Activated B cell treated with CpG ODN at 0.5 μM for 24 hours (primary cell): ENCODE results near the gene DST. TPM values are rescaled to one million over a fixed set of nuclear protein-coding genes. Genes with fewer than 3 reads are reported as not detected.

Experiments
- ATAC-seq: fragments of 200-7000 bp; cut with Tn5 transposase; one replicate; pipeline ENCODE4 v1.10.0; 2021; ENCODE audit warnings: low read depth, mild to moderate bottlenecking, moderate library complexity
- CTCF ChIA-PET: fragments of 350-600 bp; sonication (Branson Sonifier 250); formaldehyde crosslinking; loops from one replicate; lab custom pipeline; 2021; ENCODE audit warnings: antibody characterized with exemption; lab: Charles Lee
- POLR2A ChIA-PET: fragments of 350-600 bp; sonication (Branson Sonifier 250); formaldehyde crosslinking; loops from one replicate; lab custom pipeline; 2021; ENCODE audit warnings: antibody characterized with exemption; lab: Charles Lee
- DNase-seq: peaks from one replicate; pipeline ENCODE4 v3.0.0; 2022
- H3K27ac Mint-ChIP-seq: one replicate; pipeline ENCODE4 v1.8.0; 2020; ENCODE audit warnings: mixed read lengths
- H3K27me3 Mint-ChIP-seq: one replicate; pipeline ENCODE4 v1.8.0; 2021; ENCODE audit warnings: mixed read lengths
- H3K36me3 Mint-ChIP-seq: one replicate; pipeline ENCODE4 v1.8.0; 2021; ENCODE audit warnings: low read depth, mixed read lengths
- H3K4me1 Mint-ChIP-seq: one replicate; pipeline ENCODE4 v1.8.0; 2021; ENCODE audit warnings: mixed read lengths
- H3K4me3 Mint-ChIP-seq: one replicate; pipeline ENCODE4 v1.8.0; 2020; ENCODE audit warnings: mild to moderate bottlenecking, mixed read lengths
- H3K9me3 Mint-ChIP-seq: one replicate; pipeline ENCODE4 v1.8.0; 2020; ENCODE audit warnings: mixed read lengths
- intact Hi-C: fragments of 100-400 bp; cut with micrococcal nuclease; formaldehyde crosslinking; loops from one replicate; pipeline ENCODE4 v1.15.1; 2024
- total RNA-seq: library from RNA; stranded (reverse); gene quantifications from 2 replicates; pipeline ENCODE4 v1.2.3, GENCODE V29; 2022
- TF ChIP-seq, protein P1 (sequence below): fragments of 200-600 bp; IDR thresholded peaks from one replicate; pipeline ENCODE4 v1.8.0; 2022; ENCODE audit warnings: antibody characterized with exemption, mild to moderate bottlenecking

Gene DST
- total RNA-seq, 1 donor from 2014 or later: 1.3 TPM

DNA sequence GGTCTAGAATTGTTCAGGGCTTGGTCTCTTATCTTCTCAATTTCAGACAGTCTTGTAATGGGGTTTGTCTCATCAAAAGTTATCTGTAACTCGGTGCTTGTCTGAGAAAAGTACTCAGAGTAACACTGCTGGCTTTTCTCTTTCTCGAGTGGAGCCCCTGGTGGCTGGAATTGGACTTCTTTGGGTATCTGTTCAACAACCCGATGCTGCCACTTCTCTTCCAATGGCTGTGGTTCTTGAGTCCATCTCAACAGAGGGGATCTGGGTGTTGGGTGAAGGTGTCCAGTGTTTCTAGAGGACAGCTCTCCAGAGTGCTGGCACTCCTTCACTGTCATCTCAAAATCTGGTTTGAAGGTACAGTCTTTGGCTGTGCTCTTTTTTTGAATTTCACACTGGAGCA is 24.6 kb downstream of the DST start:
- DNase-seq (no peak), ATAC-seq (no peak)
- Mint-ChIP-seq H3K27me3 (no peaks in the 10 kb centered on the region), H3K9me3 (no peaks in the 10 kb centered on the region), H3K4me3 (no peak overlapping the region), H3K4me1 (no peaks in the 10 kb centered on the region), H3K36me3 (no peaks in the 10 kb centered on the region), H3K27ac (no peak overlapping the region)
- TF ChIP-seq, protein P1, sequence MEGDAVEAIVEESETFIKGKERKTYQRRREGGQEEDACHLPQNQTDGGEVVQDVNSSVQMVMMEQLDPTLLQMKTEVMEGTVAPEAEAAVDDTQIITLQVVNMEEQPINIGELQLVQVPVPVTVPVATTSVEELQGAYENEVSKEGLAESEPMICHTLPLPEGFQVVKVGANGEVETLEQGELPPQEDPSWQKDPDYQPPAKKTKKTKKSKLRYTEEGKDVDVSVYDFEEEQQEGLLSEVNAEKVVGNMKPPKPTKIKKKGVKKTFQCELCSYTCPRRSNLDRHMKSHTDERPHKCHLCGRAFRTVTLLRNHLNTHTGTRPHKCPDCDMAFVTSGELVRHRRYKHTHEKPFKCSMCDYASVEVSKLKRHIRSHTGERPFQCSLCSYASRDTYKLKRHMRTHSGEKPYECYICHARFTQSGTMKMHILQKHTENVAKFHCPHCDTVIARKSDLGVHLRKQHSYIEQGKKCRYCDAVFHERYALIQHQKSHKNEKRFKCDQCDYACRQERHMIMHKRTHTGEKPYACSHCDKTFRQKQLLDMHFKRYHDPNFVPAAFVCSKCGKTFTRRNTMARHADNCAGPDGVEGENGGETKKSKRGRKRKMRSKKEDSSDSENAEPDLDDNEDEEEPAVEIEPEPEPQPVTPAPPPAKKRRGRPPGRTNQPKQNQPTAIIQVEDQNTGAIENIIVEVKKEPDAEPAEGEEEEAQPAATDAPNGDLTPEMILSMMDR: no peak
- ChIA-PET CTCF (no interaction called here), POLR2A (no interaction called here)
- intact Hi-C loops: no loop called here

DNA sequence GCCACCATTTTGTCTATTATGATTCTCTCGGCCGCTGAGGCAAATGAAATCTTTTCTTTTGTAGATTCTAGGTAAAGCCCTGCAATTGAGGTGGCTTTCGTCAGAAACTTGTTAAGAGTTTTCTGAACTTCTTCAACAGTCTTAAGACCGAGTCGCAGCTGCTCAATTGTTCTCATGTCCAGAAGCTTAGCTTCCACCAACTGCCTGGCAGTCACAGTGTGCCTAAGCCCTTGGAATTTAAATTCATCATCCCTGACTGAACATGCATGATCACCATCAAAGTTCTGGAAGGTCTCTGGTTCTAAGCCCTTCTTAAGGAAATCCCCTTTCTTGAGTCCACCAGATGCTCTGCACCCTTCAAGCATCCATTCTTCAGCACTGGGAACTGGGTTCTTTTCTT is 25.7 kb downstream of the DST start:
- Mint-ChIP-seq H3K4me1 (no peaks in the 10 kb centered on the region), H3K27me3 (no peaks in the 10 kb centered on the region), H3K4me3 (no peak overlapping the region), H3K36me3 (no peaks in the 10 kb centered on the region), H3K27ac (no peak overlapping the region), H3K9me3 (no peaks in the 10 kb centered on the region)
- POLR2A ChIA-PET: no interaction called here
- TF ChIP-seq, protein P1: no peak
- DNase-seq (no peak), ATAC-seq (no peak)
- CTCF ChIA-PET: no interaction called here
- intact Hi-C loops: no loop called here

DNA sequence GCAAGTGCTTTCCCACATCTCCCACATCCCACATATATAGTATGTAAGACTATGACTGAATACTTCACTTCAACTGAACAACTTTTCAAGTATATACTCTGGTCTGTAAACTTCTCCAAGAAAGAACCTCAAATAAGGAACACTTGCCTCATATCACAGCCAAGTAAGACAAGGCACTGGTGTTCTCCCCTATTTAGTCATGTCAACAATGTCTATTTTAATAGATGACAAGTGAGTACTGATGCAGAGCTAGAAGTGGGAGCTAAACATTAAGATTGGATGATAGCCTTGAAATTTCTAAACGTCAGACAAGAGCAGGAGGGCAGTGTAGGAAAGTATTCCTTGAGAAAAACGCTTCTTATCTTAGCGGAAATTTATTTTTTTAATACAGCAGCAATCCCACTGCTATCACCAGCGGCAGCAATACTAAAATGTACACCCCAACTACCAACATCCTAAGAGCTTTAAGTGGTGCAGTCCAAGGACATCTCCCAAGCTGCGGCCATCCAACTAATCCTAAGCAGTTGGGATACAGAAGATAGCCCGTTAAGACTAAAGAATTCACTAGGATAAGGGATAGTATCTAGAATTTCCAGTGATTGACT is 29.3 kb downstream of the DST start:
- no peaks in the 10 kb centered on the region for H3K36me3 Mint-ChIP-seq
- ChIA-PET CTCF (no interaction called here), POLR2A (no interaction called here)
- ATAC-seq (no peak), DNase-seq (no peak)
- H3K4me1 Mint-ChIP-seq: no peaks in the 10 kb centered on the region
- no peaks in the 10 kb centered on the region for H3K9me3 Mint-ChIP-seq
- no peaks in the 10 kb centered on the region for H3K27me3 Mint-ChIP-seq
- no peak overlapping the region for H3K4me3 Mint-ChIP-seq
- TF ChIP-seq, protein P1: no peak
- H3K27ac Mint-ChIP-seq: no peak overlapping the region
- intact Hi-C loops: no loop called here

DNA sequence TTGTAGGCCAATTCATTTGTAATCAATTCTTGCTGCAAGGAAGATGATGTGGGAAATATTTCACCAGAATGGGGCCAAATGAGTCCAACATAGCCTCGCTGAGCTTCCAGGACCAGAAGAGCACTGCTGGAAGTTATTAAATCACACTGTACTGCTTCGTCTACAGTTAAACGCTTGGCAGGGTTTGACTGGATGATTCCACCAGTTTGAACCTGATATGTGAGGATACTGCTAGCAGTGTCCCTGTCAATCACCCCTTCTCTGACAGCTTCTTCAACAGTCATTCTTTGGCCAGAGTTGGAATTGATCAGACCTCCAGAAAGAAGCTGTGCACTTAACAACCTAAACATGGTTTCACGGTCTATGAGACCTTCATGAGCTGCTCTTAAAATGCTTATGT is 34.4 kb downstream of the DST start:
- no peak overlapping the region for H3K27ac Mint-ChIP-seq
- POLR2A ChIA-PET: no interaction called here
- DNase-seq: no peak

DNA sequence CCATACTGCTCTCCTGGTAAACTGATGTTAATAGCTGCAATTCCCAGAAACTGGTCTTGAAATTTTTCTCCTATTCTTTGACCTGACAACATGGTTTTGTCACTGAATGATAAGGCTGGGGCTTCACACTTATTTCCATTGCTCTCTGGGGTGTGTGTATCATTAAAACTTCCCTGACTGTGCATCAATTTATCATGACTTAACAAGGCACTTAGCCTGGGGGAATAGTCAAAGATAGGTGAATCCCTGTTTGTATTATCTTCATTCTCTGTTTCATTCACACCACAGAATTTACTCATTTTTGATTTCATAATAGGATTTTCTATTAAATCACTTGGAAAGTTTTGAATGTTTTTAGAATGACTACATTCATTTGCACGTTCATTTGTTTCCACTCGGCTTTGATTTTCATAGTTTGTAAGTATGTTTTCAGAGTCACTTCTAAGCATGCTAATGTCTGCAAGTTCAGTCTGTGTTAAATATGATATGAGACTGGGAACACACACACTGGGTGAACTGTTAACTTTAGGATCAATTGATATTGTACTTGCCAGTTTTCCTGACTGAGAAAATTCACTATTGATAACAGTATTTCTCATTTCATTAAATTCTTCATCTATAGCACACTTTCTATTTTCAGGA is 35.5 kb downstream of the DST start:
- Mint-ChIP-seq H3K27ac (no peak overlapping the region), H3K27me3 (peaks cover 1% of the 10 kb centered on the region), H3K36me3 (no peaks in the 10 kb centered on the region), H3K4me1 (no peaks in the 10 kb centered on the region), H3K4me3 (no peak overlapping the region), H3K9me3 (no peaks in the 10 kb centered on the region)
- TF ChIP-seq, protein P1: no peak
- CTCF ChIA-PET: interaction anchor here (2.0 kb wide), 1 partner anchor 12 kb away, joined by 4 read pairs; no protein-coding TSS in a partner anchor
- intact Hi-C loops: no loop called here
- POLR2A ChIA-PET: no interaction called here
- ATAC-seq (no peak), DNase-seq (no peak)

More for the DNA sequence above, 34.4 kb downstream of the DST start:
- Mint-ChIP-seq H3K4me3 (no peak overlapping the region), H3K27me3 (peaks cover 1% of the 10 kb centered on the region), H3K36me3 (no peaks in the 10 kb centered on the region), H3K9me3 (no peaks in the 10 kb centered on the region), H3K4me1 (no peaks in the 10 kb centered on the region)
- intact Hi-C loops: no loop called here
- TF ChIP-seq, protein P1: no peak
- CTCF ChIA-PET: no interaction called here
- no peak for ATAC-seq
